ENCODE data around the gene ZNF593. TPM values are rescaled to one million over a fixed set of nuclear protein-coding genes. Genes with fewer than 3 reads are reported as not detected.

ZNF593 gene
- total RNA-seq, 4 donors from 2014 or later, result 39.6 to 135 (median 97.3) TPM

DNA sequence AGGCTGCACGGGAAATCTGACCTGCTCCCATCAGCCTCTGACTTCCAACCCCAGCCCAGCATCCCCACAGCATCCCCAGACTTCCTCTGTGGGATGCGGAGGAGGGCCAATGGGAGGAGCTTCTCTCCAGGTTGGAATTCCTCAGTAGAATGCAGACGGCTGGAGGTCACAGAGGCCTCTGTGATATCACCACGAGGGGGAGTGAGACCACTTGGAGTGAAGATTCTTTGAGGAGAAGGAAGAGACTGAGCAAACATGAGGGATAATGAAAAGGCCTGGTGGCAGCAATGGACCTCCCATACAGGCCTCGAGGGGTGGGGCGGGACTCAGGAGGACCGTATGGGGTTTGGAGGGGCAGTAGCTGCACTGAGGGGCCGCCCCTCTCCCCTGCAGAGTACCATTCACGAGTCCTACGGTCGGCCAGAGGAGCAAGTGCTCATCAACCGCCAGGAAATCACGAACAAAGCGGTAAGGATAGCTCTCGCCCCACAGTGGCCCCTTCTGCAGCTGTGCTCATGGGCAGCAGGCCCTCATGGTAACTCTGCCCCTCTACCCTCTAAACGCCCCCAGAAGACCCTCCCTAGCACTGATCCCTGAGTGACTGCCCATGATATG is 20.8 kb downstream of the ZNF593 start, which contains the start of gene CATSPER4:
TSS of gene CATSPER4 (plus strand) at position 230 of the 615 bp plus-strand sequence. CDS start at position 256, 26 bp downstream.
- peaks cover 0 to 40% of the 10 kb centered on the region in 2 donors for H3K36me3 ChIP-seq
- H3K27me3 ChIP-seq, result no peaks in the 10 kb centered on the region
- peak in 1 of 2 donors; percentile 66 for ATAC-seq
- H3K4me3 ChIP-seq, result no peak within 1 kb of the TSS
- no peak for TF ChIP-seq POLR2A (IDR thresholded peaks at IDR 0.05)
- TF ChIP-seq, protein P1, sequence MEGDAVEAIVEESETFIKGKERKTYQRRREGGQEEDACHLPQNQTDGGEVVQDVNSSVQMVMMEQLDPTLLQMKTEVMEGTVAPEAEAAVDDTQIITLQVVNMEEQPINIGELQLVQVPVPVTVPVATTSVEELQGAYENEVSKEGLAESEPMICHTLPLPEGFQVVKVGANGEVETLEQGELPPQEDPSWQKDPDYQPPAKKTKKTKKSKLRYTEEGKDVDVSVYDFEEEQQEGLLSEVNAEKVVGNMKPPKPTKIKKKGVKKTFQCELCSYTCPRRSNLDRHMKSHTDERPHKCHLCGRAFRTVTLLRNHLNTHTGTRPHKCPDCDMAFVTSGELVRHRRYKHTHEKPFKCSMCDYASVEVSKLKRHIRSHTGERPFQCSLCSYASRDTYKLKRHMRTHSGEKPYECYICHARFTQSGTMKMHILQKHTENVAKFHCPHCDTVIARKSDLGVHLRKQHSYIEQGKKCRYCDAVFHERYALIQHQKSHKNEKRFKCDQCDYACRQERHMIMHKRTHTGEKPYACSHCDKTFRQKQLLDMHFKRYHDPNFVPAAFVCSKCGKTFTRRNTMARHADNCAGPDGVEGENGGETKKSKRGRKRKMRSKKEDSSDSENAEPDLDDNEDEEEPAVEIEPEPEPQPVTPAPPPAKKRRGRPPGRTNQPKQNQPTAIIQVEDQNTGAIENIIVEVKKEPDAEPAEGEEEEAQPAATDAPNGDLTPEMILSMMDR (IDR thresholded peaks at IDR 0.05 in 4 of 5, conservative IDR thresholded peaks at IDR 0.05 in 1 of 5), result peak in 4 of 5 experiments; percentile 8 to 45 (median 26)
- no peaks in the 10 kb centered on the region for H3K9me3 ChIP-seq
- no peak for DNase-seq
- no peaks in the 10 kb centered on the region for H3K4me1 ChIP-seq
- H3K27ac ChIP-seq, result no peak within 1 kb of the TSS
- intact Hi-C loops (cut with DNase I; ENCODE audit: low total_unique reads), result no loop called here
- in situ Hi-C loops (cut with MboI; ENCODE audit: low sequenced_read_pairs in 4 of 4), result no loop called here

DNA sequence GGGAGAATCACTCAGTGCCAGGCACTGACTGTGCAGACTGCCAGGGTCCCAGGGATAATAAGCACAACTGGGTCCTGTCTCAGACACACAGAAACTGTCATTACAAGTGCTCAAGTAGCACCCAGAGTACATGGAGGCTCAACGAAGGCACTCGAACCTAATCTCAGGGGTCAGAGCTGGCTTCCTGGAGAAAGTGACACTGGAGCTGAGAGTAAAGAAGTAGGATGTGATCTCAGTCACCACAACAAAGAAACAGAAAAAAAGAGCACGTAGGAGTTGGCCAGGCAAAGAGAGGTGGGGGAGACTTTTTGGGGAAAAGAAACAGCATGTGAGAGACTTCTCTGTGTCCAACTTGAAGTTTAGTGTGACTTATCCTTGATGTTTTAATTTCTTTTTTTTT is 22.0 kb downstream of the ZNF593 start:
- Histone ChIP-seq H3K4me3 (no peak overlapping the region), H3K9me3 (no peaks in the 10 kb centered on the region), H3K36me3 (peaks cover 0 to 28% of the 10 kb centered on the region in 2 donors), H3K27me3 (no peaks in the 10 kb centered on the region), H3K4me1 (no peaks in the 10 kb centered on the region), H3K27ac (no peak overlapping the region)
- ATAC-seq, result no peak
- in situ Hi-C loops (cut with MboI; ENCODE audit: low sequenced_read_pairs in 4 of 4), result no loop called here
- no peak for DNase-seq
- intact Hi-C loops (cut with DNase I; ENCODE audit: low total_unique reads), result no loop called here
- no peak for TF ChIP-seq POLR2A (IDR thresholded peaks at IDR 0.05)
- TF ChIP-seq, protein P1 (IDR thresholded peaks at IDR 0.05 in 4 of 5, conservative IDR thresholded peaks at IDR 0.05 in 1 of 5), result no peak

DNA sequence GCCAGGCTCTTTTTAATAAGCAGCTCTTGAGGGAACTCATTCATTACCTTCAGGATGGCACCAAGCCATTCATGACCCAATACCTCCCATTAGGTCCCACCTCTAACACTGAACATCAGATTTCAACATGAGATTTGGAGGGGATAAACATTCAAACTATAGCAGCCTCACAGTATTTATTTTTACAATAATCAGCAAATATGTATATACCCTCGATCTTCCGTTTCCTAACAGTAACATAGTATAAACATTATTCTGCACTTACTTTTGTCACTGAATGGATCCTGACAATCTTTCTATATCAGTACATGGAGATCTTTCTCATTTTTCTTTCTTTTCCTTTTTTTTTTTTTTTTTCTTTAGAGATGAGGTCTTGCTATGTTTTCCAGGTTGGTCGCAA is 26.1 kb downstream of the ZNF593 start:
- Histone ChIP-seq H3K27me3 (no peaks in the 10 kb centered on the region), H3K9me3 (no peaks in the 10 kb centered on the region), H3K4me1 (no peaks in the 10 kb centered on the region), H3K36me3 (no peaks in the 10 kb centered on the region), H3K27ac (no peak overlapping the region), H3K4me3 (no peak overlapping the region)
- in situ Hi-C loops (cut with MboI; ENCODE audit: low sequenced_read_pairs in 4 of 4) (no loop called here), intact Hi-C loops (cut with DNase I; ENCODE audit: low total_unique reads) (no loop called here)
- DNase-seq (no peak), ATAC-seq (no peak)
- TF ChIP-seq POLR2A (IDR thresholded peaks at IDR 0.05), result no peak
- TF ChIP-seq, protein P1 (IDR thresholded peaks at IDR 0.05 in 4 of 5, conservative IDR thresholded peaks at IDR 0.05 in 1 of 5), result no peak

DNA sequence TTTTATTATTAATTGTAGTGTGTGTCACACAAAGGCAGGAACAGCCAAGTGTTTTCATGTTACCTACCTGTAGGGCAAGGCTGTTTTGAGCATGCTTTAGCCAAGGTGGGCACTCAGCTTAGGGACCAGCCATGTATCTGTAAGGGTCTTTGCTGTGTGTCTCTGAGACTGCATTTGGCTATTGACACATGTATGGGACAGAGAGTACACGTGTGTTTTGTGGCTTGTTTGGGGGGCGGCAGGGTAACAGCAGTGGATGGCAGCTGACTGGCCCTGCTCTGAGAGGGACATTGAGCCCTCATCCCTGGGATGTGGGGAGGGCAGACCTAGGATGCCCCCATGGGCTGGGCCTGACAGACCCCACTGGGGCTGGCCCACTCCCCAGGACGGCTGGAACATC is 27.6 kb downstream of the ZNF593 start:
- Histone ChIP-seq H3K4me1 (no peaks in the 10 kb centered on the region), H3K27me3 (no peaks in the 10 kb centered on the region), H3K27ac (no peak overlapping the region), H3K9me3 (no peaks in the 10 kb centered on the region), H3K4me3 (no peak overlapping the region), H3K36me3 (no peaks in the 10 kb centered on the region)
- in situ Hi-C loops (cut with MboI; ENCODE audit: low sequenced_read_pairs in 4 of 4), result no loop called here
- intact Hi-C loops (cut with DNase I; ENCODE audit: low total_unique reads), result no loop called here
- no peak for ATAC-seq
- no peak for DNase-seq
- no peak for TF ChIP-seq POLR2A (IDR thresholded peaks at IDR 0.05)
- TF ChIP-seq, protein P1 (IDR thresholded peaks at IDR 0.05 in 4 of 5, conservative IDR thresholded peaks at IDR 0.05 in 1 of 5), result no peak

DNA sequence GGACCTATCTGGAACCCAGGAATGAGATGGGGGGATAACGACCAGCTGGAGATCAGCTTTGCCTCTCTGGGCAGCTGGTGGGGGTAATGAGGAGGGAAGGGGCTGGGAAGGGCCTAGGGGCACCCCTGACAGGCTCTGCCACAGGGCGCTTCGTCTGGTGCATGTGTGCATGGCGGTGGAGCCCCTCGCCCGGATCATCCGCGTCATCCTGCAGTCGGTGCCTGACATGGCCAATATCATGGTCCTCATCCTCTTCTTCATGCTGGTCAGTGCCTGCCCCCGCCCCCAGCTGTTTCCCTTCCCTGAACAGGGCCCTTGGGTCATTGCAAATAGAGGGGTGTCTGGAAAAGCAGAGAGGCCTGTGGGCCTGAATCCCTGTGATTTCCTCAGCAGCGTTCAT is 28.1 kb downstream of the ZNF593 start:
- in situ Hi-C loops (cut with MboI; ENCODE audit: low sequenced_read_pairs in 4 of 4), result no loop called here
- no peak for ATAC-seq
- TF ChIP-seq POLR2A (IDR thresholded peaks at IDR 0.05), result no peak
- TF ChIP-seq, protein P1 (IDR thresholded peaks at IDR 0.05 in 4 of 5, conservative IDR thresholded peaks at IDR 0.05 in 1 of 5), result no peak
- Histone ChIP-seq H3K36me3 (no peaks in the 10 kb centered on the region), H3K9me3 (no peaks in the 10 kb centered on the region), H3K4me3 (no peak overlapping the region), H3K27me3 (no peaks in the 10 kb centered on the region), H3K4me1 (no peaks in the 10 kb centered on the region), H3K27ac (no peak overlapping the region)
- no peak for DNase-seq
- intact Hi-C loops (cut with DNase I; ENCODE audit: low total_unique reads), result no loop called here

Measured in gastrocnemius medialis (tissue), 4 donors.